Right cardiac atrium (tissue), 5 donors: Measurements from ENCODE around the gene KDM7A. TPM values are rescaled to one million over a fixed set of nuclear protein-coding genes. Genes with fewer than 3 reads are reported as not detected.
"Not testable (repeated sequence)": the region's sequence is repeated elsewhere in the genome, so short reads cannot be mapped to it uniquely, and the experiment has no call there.

ENCODE experiments used
- ATAC-seq, 2 donors: fragments of 200-7000 bp; cut with Tn5 transposase; one replicate each; pipeline versions ENCODE4 v1.8.0 to v1.9.1; 2020; ENCODE audit warnings: moderate library complexity in 2 of 2, mild to moderate bottlenecking in 1 of 2
- DNase-seq, 3 donors: peaks; one replicate each; pipeline ENCODE4 v3.0.0-alpha.2; 2020
- H3K27ac ChIP-seq: one replicate; pipeline ENCODE4 v1.5.1; 2013; ENCODE audit warnings: mild to moderate bottlenecking, low read length, control low read depth, moderate library complexity
- H3K27me3 ChIP-seq: one replicate; pipeline ENCODE4 v1.6.1; 2013; ENCODE audit not compliant: control insufficient read depth, insufficient read depth
- H3K4me1 ChIP-seq: one replicate; pipeline ENCODE4 v1.6.1; 2013; ENCODE audit warnings: low read length; ENCODE audit not compliant: control insufficient read depth, insufficient read depth
- H3K4me3 ChIP-seq: one replicate; pipeline ENCODE4 v1.5.1; 2013; ENCODE audit warnings: low read length, control low read depth
- H3K9me3 ChIP-seq: one replicate; pipeline ENCODE4 v1.6.1; 2013; ENCODE audit warnings: low read length; ENCODE audit not compliant: control insufficient read depth
- WGBS: extraction: QIAGEN DNeasy Blood & Tissue Kit; methylation state at CpG from one replicate; pipeline ENCODE4 v1.1.7; 2013; 5-methylcytosine and 5-hydroxymethylcytosine counted together
- intact Hi-C, 4 donors: fragments of 100-400 bp; cut with DNase I; formaldehyde crosslinking; loops; one replicate each; pipeline versions ENCODE4 v1.11.0 to v1.14.0; 2022 to 2023
- polyA plus RNA-seq: library from polyadenylated mRNA; stranded (reverse); fragments of 200-250 nt; gene quantifications from one replicate; pipeline ENCODE4 v1.2.3, GENCODE V29; 2013
- total RNA-seq, 4 donors: library from RNA; stranded (reverse); fragmentation: NEBNext Ultra II Directional; extraction: Animal tissue kit (Norgen Biotek cat#: 25700); gene quantifications; one replicate each; pipeline ENCODE4 v1.2.1, GENCODE V29; 2021
- donor health status: healthy with polysubstance abuse.
- donor health status: DM: no; HTN: yes; CAD: no.
- donor health status: DM: no; HTN: no; CAD: no.
- donor health status: DM: no; HTN: yes; CAD: no; lungs with severe emphysema.
- donor health status: DM: yes; HTN: yes; CAD: no.

The KDM7A gene
- total and polyA plus RNA-seq, 5 donors = 4.5 to 14.8 (median 12.0) TPM

DNA sequence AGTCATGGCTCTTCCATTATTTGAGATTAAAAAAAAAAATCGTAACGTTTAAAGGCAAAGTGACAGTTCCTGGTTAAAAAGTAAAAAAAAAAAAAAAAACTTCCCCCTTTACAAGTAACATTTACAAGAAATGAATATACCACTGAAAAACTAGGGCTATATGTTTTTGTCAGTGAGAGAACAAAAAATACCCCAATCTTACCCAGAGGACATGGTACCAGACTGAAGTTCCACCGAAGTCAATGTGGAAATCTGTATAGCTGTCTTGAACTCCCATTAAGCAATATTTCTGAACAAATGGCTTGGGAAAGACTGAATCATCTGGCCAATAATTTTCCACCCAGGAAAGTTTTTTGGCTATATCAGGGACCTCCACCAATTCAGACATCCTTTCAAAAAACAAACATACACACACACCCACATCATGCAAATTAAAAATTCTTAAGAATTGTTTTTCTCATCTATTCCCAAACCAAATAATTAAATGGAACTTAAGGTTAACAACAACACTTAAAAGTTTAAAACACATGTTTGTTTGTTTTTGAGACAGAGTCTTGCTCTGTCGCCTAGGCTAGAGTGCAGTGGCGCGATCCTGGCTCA, 50.2 kb downstream of the KDM7A start:
- no peak overlapping the region for H3K4me3 ChIP-seq
- WGBS = 95% methylated on average over 6 of the region's 6 CpGs
- ATAC-seq = no peak
- no peaks in the 10 kb centered on the region for H3K27me3 ChIP-seq
- H3K4me1 ChIP-seq = no peaks in the 10 kb centered on the region
- H3K9me3 ChIP-seq = no peaks in the 10 kb centered on the region
- no peak for DNase-seq
- no peak overlapping the region for H3K27ac ChIP-seq
- intact Hi-C loops = no loop called here

DNA sequence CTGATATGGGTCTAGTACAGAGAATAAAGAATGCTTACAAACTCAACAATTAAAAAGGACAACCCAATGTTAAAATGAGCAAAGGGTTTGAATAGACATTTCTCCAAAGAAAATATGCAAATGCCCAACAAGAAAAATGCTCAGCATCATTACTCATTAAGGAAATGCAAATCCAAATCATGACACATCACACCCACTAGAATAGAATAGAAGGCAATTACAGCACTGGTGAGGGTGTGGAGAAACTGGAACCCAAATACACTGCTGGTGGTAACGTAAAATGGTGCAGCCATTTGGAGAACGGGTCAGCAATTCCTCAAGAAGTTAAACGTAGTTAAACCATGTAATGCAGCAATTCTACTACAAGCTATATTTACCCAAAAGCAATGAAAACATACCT, 53.8 kb downstream of the KDM7A start:
- 95% methylated on average over 3 of the region's 3 CpGs for WGBS
- intact Hi-C loops = no loop called here
- Histone ChIP-seq H3K27me3 (no peaks in the 10 kb centered on the region), H3K4me3 (no peak overlapping the region), H3K27ac (no peak overlapping the region), H3K4me1 (no peaks in the 10 kb centered on the region), H3K9me3 (no peaks in the 10 kb centered on the region)
- DNase-seq (no peak), ATAC-seq (no peak)

DNA sequence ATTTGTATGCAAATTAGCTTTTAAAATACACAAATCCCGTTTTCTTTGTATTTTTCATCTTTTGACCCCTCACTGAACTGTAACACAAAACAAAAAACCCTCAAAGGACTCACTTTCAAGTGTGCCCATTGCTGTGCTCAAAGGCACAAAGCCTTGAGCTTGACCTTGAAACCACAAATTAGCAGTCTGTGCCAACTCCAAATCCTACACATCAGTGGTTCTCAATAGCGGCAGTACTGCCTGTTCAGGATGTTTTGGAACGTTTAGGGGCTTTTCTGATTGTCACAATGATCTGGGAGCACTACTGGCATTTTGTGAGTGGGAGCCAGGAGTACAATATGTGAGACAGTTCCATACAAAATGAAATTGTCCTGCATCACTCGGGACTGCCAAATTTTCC, 55.5 kb downstream of the KDM7A start:
- DNase-seq (no peak), ATAC-seq (no peak)
- Histone ChIP-seq H3K4me3 (no peak overlapping the region), H3K9me3 (no peaks in the 10 kb centered on the region), H3K4me1 (no peaks in the 10 kb centered on the region), H3K27me3 (no peaks in the 10 kb centered on the region), H3K27ac (no peak overlapping the region)
- WGBS = 61% methylated on average over 4 of the region's 4 CpGs
- intact Hi-C loops = no loop called here

DNA sequence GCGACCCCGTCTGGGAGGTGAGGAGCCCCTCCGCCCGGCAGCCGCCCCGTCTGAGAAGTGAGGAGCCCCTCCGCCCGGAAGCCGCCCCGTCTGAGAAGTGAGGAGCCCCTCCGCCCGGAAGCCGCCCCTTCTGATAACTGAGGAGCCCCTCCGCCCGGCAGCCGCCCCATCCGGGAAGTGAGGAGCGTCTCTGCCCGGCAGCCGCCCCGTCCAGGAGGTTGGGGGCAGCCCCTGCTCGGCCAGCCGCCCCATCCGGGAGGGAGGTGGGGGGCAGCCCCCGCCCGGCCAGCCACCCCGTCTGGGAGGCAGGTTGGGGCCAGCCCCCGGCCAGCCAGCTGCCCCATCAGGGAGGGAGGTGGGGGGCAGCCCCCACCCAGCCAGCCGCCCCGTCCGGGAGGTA, 62.0 kb downstream of the KDM7A start:
- H3K27ac ChIP-seq, ATAC-seq, intact Hi-C loops, H3K27me3 ChIP-seq, H3K4me1 ChIP-seq, H3K9me3 ChIP-seq, H3K4me3 ChIP-seq: not testable (repeated sequence)
- peak in 1 of 3 donors; percentile 59 for DNase-seq
- 99% methylated on average over 31 of the region's 31 CpGs for WGBS

DNA sequence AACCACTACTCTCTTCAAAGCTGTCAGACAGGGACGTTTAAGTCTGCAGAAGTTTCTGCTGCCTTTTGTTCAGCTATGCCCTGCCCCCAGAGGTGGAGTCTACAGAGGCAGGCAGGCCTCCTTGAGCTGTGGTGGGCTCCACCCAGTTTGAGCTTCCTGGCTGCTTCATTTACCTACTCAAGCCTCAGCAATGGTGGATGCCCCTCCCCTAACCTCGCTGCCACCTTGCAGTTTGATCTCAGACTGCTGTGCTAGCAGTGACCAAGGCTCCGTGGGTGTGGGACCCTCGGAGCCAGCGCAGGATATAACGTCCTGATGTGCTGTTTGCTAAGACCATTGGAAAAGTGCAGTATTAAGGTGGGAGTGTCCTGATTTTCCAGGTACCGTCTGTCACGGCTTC, 68.0 kb downstream of the KDM7A start:
- H3K4me3 ChIP-seq, H3K27me3 ChIP-seq, intact Hi-C loops, DNase-seq, H3K9me3 ChIP-seq, ATAC-seq, H3K27ac ChIP-seq, H3K4me1 ChIP-seq: not testable (repeated sequence)
- 97% methylated on average over 8 of the region's 8 CpGs for WGBS

DNA sequence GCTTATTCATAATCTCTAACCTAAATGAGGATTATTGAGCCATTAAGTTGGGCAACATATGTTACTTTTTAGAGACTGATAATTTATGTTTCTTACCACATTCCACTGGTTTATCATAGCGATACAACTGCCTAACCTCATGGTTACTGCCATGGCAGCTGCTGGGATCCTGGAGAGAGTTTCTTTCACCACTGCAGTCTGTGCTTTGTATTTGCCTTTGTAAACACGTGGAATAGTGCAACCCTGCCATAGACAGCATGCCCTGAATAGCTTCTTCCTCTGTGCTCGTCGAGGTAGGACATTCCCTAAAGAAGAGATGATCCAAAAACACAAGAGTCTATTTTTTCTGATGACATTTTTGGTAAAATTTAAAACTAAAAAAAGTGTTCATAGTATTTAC, 80.3 kb downstream of the KDM7A start:
- no peaks in the 10 kb centered on the region for H3K9me3 ChIP-seq
- ATAC-seq = no peak
- no peaks in the 10 kb centered on the region for H3K4me1 ChIP-seq
- no peak for DNase-seq
- H3K4me3 ChIP-seq = no peak overlapping the region
- intact Hi-C loops = no loop called here
- WGBS = 87% methylated on average over 4 of the region's 4 CpGs
- no peaks in the 10 kb centered on the region for H3K27me3 ChIP-seq
- H3K27ac ChIP-seq = no peak overlapping the region

DNA sequence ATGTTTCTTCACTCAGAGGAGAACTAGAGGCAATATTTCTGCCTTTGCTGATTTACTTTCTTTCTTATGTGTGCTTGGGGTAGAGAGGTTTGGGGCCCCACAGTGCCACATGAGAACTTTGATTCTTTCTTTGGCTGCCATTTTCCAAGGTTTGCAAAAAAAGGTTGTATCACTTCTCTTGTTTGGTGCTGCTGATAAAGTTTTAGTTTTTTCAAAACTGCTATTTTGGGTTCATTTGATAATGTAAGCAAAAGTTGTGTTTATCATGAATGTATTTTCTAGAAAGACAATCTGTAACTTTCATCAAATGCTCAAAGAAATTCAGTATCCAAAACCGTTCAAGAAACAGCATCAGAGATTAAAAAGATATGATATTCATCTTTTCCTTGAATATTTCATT, 83.4 kb downstream of the KDM7A start:
- ATAC-seq (no peak), DNase-seq (no peak)
- H3K27ac ChIP-seq = no peak overlapping the region
- no peaks in the 10 kb centered on the region for H3K27me3 ChIP-seq
- no peak overlapping the region for H3K4me3 ChIP-seq
- intact Hi-C loops = no loop called here
- H3K4me1 ChIP-seq = no peaks in the 10 kb centered on the region
- no peaks in the 10 kb centered on the region for H3K9me3 ChIP-seq
- WGBS = 87% methylated on average over 1 of the region's 1 CpG

DNA sequence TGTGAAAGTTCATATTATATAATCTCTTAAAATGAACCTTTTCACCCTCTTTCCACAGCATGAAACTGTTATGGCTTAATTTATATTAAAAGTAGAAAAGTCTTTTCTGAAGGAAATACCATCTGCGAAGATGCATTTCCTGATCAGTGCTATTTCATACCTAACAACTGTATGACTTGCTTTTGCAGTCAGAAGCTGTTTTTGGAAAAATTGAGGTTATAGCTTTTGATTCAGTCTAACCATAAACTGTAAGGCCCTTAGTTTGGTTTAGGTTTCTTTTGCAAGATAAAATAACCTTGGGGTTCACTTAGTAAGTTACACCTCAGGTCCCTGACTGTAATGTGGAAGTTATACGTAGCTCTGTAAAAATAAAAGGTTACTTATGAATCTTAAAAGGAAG, 91.3 kb downstream of the KDM7A start:
- H3K27ac ChIP-seq = no peak overlapping the region
- no peak for ATAC-seq

DNA sequence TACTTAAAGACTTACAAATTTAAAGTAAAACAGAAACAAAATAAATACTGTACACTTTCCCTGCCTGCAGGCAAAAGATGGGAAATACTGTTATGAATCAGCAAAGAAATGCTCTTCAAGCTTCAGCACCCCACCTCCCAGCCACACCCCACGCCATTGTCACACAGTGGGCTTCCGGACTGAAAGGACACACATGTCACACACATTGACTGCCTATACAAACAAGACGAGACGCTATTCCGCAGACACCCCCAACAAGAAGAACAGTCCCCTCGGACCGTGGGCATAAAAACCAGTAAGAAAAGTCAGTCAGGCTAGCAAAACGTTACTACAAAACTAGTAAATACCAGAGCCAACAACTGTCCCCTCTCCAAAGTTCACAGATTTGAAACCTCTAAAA, 91.8 kb downstream of the KDM7A start:
- intact Hi-C loops = no loop called here
- no peaks in the 10 kb centered on the region for H3K27me3 ChIP-seq
- H3K9me3 ChIP-seq = no peaks in the 10 kb centered on the region
- DNase-seq (no peak), ATAC-seq (peak in 1 of 2 donors; percentile 56)
- H3K27ac ChIP-seq = no peak overlapping the region
- H3K4me1 ChIP-seq = no peaks in the 10 kb centered on the region
- 58% methylated on average over 8 of the region's 8 CpGs for WGBS
- no peak overlapping the region for H3K4me3 ChIP-seq

More for the DNA sequence above, 91.3 kb downstream of the KDM7A start:
- no peak overlapping the region for H3K4me3 ChIP-seq
- DNase-seq = no peak
- intact Hi-C loops = no loop called here
- H3K27me3 ChIP-seq = no peaks in the 10 kb centered on the region
- no peaks in the 10 kb centered on the region for H3K4me1 ChIP-seq
- WGBS = 76% methylated on average over 2 of the region's 2 CpGs
- H3K9me3 ChIP-seq = no peaks in the 10 kb centered on the region

DNA sequence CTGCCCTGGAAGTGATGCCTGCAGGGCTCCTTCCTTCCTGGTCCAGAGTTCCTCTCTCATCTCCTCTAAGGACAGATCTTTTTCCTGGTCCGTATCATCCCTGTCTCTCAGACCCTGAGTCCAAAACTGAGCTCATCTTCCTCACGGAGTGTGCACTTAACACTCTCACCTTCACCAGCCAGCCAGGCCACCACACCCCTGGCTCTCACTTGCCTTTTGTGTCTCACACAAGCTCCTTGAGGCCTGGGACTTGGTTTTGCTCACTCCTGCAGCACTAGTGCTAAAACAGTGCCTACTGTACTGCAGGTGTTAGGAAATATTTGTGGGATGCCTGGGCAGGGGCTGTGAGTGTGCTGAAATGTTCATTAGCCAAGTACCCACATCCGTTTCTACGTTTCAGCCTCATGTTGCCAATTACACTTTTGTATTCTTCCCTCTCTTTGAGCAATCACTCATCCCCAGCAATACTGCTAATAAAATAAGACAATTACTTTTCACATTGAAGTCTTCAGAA, 92.6 kb downstream of the KDM7A start:
- no peak overlapping the region for H3K27ac ChIP-seq
- DNase-seq (no peak), ATAC-seq (no peak)
- no peaks in the 10 kb centered on the region for H3K4me1 ChIP-seq
- no peaks in the 10 kb centered on the region for H3K27me3 ChIP-seq
- intact Hi-C loops = no loop called here
- H3K4me3 ChIP-seq = no peak overlapping the region
- H3K9me3 ChIP-seq = no peaks in the 10 kb centered on the region
- 82% methylated on average over 4 of the region's 4 CpGs for WGBS

DNA sequence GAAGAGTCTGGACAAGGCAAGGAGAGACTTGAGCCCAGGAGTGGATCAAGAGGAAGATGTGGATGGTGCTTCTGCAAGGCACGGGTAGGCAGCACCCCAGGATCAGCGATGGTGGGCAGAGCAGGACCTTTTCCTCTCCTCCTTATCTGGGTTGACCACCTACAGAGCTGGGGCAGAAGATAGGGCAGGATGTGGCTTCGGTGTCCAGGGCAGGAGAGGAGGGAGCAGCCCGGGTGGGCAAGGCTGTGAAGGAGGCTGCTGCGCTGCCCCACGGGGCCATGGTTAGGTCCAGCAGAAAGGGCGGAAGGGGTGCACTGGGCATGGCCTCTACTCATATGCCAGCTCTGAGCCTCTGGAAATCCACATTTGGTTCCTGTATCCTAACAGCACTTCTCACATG, 94.0 kb downstream of the KDM7A start:
- 73% methylated on average over 7 of the region's 7 CpGs for WGBS
- intact Hi-C loops = no loop called here
- no peak for ATAC-seq
- Histone ChIP-seq H3K9me3 (no peaks in the 10 kb centered on the region), H3K27me3 (no peaks in the 10 kb centered on the region), H3K4me3 (no peak overlapping the region), H3K27ac (no peak overlapping the region), H3K4me1 (no peaks in the 10 kb centered on the region)
- peak in 1 of 3 donors; percentile 39 for DNase-seq
